ENCODE measurements around the gene SDF2. TPM values are rescaled to one million over a fixed set of nuclear protein-coding genes. Genes with fewer than 3 reads are reported as not detected.

The SDF2 gene
- total and polyA plus RNA-seq, 2 experiments from 2014 or later: 32.5 to 54.6 TPM

DNA sequence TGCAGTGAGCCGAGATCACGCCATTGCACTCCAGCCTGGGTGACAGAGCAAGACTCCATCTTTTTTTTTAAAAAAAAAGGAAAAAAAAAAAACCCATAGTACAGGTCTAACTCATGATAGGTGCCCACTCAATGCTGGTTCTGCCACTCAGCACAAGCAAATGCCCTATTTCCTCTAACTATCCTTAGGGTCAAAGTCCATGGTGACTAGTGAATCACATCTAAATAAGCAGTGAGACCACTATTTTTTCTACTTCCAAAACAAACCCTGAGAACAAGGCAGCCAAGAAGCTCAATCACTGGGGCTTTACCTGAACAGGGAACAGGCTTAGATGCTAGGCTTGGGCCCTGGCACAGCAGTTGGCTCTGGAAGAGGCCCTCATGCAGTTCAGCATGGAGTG is 20.1 kb downstream of the SDF2 start:
- peaks cover 19% of the 10 kb centered on the region for H3K4me1 Mint-ChIP-seq
- ATAC-seq: no peak

DNA sequence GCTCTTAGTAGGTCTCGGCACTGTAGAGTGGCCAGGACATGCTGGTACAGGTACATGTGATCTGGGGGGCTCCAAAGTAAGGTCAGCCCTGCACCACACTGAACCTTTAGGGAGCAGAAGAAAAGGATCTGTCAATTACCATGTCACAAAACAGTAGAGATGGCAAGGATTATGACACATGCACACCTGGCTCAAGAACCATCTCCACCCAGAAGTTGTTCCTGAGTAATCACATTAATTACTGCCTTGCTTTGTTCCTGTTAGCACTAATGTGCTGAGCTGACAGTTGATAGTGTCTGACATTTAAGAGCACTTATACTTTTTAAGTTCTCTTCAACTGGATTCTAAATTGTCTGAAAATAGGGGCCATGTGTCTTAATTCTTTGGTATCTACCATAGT is 26.2 kb downstream of the SDF2 start:
- Mint-ChIP-seq H3K9me3 (no peaks in the 10 kb centered on the region), H3K27me3 (ENCODE audit: insufficient read depth, low read depth, poor library complexity) (peaks cover 1% of the 10 kb centered on the region), H3K4me3 (no peak overlapping the region), H3K27ac (no peak overlapping the region), H3K4me1 (no peaks in the 10 kb centered on the region; the same call in 2 of the 3 replicates), H3K36me3 (ENCODE audit: low read depth) (peaks cover 96% of the 10 kb centered on the region)
- DNase-seq (ENCODE audit: low spot score) (no peak), ATAC-seq (no peak)
- Histone ChIP-seq H3K4me2 (no peak overlapping the region), H3K9me2 (ENCODE audit: insufficient read depth) (no peaks in the 10 kb centered on the region), H3K79me2 (replicated peaks; ENCODE audit: insufficient read depth) (peaks cover 40% of the 10 kb centered on the region), H3K4me3 (no peak overlapping the region), H3K27me3 (ENCODE audit: insufficient read depth) (no peaks in the 10 kb centered on the region), H3F3A (replicated peaks; ENCODE audit: low read depth) (0 out of 2 replicates have a peak, but pooled peaks cover 15% of the 10 kb centered on the region), H3K27ac (ENCODE audit: low read depth) (no peak overlapping the region), H4K20me1 (replicated peaks; ENCODE audit: insufficient read depth) (peaks cover 39% of the 10 kb centered on the region), H3K36me3 (ENCODE audit: insufficient read depth) (peaks cover 83% of the 10 kb centered on the region), H2AFZ (no peak overlapping the region), H3K4me1 (ENCODE audit: insufficient read depth) (no peaks in the 10 kb centered on the region)
- no peak for TF ChIP-seq ZNF331 (CRISPR knock-in tag; IDR thresholded peaks at IDR 0.05; ENCODE audit: low read depth)
- TF ChIP-seq, protein P1, sequence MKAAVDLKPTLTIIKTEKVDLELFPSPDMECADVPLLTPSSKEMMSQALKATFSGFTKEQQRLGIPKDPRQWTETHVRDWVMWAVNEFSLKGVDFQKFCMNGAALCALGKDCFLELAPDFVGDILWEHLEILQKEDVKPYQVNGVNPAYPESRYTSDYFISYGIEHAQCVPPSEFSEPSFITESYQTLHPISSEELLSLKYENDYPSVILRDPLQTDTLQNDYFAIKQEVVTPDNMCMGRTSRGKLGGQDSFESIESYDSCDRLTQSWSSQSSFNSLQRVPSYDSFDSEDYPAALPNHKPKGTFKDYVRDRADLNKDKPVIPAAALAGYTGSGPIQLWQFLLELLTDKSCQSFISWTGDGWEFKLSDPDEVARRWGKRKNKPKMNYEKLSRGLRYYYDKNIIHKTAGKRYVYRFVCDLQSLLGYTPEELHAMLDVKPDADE (IDR thresholded peaks at IDR 0.05): no peak
- TF ChIP-seq EZH2 (IDR thresholded peaks at IDR 0.05; ENCODE audit: low read depth, unreplicated experiment): no peak
- TF ChIP-seq POLR2AphosphoS5 (IDR thresholded peaks at IDR 0.05; ENCODE audit: low read depth): no peak
- TF ChIP-seq ZNF114 (CRISPR knock-in tag; IDR thresholded peaks at IDR 0.05): no peak
- TF ChIP-seq, protein P2, sequence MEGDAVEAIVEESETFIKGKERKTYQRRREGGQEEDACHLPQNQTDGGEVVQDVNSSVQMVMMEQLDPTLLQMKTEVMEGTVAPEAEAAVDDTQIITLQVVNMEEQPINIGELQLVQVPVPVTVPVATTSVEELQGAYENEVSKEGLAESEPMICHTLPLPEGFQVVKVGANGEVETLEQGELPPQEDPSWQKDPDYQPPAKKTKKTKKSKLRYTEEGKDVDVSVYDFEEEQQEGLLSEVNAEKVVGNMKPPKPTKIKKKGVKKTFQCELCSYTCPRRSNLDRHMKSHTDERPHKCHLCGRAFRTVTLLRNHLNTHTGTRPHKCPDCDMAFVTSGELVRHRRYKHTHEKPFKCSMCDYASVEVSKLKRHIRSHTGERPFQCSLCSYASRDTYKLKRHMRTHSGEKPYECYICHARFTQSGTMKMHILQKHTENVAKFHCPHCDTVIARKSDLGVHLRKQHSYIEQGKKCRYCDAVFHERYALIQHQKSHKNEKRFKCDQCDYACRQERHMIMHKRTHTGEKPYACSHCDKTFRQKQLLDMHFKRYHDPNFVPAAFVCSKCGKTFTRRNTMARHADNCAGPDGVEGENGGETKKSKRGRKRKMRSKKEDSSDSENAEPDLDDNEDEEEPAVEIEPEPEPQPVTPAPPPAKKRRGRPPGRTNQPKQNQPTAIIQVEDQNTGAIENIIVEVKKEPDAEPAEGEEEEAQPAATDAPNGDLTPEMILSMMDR (conservative IDR thresholded peaks at IDR 0.05; ENCODE audit: low read depth in 2 of 2): no peak
- no peak for TF ChIP-seq JUNB (IDR thresholded peaks at IDR 0.05; ENCODE audit: unreplicated experiment)

More for the DNA sequence above, 20.1 kb downstream of the SDF2 start:
- H3K36me3 ChIP-seq (ENCODE audit: insufficient read depth): peaks cover 65% of the 10 kb centered on the region
- H3K27me3 ChIP-seq (ENCODE audit: insufficient read depth): no peaks in the 10 kb centered on the region
- H4K20me1 ChIP-seq (replicated peaks; ENCODE audit: insufficient read depth): peaks cover 34% of the 10 kb centered on the region
- peaks cover 79% of the 10 kb centered on the region for H3K36me3 Mint-ChIP-seq (ENCODE audit: low read depth)
- no peaks in the 10 kb centered on the region for H3K9me3 Mint-ChIP-seq
- H3K27ac Mint-ChIP-seq: no peak overlapping the region
- H3K79me2 ChIP-seq (replicated peaks; ENCODE audit: insufficient read depth): peaks cover 47% of the 10 kb centered on the region
- H3K4me2 ChIP-seq: no peak overlapping the region
- H3K27ac ChIP-seq (ENCODE audit: low read depth): no peak overlapping the region
- no peak for DNase-seq (ENCODE audit: low spot score)
- H3K27me3 Mint-ChIP-seq (ENCODE audit: insufficient read depth, low read depth, poor library complexity): peaks cover 11% of the 10 kb centered on the region
- H3K4me3 ChIP-seq: no peak overlapping the region
- H3K4me3 Mint-ChIP-seq: no peak overlapping the region
- no peaks in the 10 kb centered on the region for H3K9me2 ChIP-seq (ENCODE audit: insufficient read depth)
- TF ChIP-seq STAT1 (IDR thresholded peaks at IDR 0.05; ENCODE audit: unreplicated experiment): no peak
- no peak for TF ChIP-seq CREB1 (CRISPR knock-in tag; IDR thresholded peaks at IDR 0.05; ENCODE audit: low read depth)
- TF ChIP-seq, protein P3, sequence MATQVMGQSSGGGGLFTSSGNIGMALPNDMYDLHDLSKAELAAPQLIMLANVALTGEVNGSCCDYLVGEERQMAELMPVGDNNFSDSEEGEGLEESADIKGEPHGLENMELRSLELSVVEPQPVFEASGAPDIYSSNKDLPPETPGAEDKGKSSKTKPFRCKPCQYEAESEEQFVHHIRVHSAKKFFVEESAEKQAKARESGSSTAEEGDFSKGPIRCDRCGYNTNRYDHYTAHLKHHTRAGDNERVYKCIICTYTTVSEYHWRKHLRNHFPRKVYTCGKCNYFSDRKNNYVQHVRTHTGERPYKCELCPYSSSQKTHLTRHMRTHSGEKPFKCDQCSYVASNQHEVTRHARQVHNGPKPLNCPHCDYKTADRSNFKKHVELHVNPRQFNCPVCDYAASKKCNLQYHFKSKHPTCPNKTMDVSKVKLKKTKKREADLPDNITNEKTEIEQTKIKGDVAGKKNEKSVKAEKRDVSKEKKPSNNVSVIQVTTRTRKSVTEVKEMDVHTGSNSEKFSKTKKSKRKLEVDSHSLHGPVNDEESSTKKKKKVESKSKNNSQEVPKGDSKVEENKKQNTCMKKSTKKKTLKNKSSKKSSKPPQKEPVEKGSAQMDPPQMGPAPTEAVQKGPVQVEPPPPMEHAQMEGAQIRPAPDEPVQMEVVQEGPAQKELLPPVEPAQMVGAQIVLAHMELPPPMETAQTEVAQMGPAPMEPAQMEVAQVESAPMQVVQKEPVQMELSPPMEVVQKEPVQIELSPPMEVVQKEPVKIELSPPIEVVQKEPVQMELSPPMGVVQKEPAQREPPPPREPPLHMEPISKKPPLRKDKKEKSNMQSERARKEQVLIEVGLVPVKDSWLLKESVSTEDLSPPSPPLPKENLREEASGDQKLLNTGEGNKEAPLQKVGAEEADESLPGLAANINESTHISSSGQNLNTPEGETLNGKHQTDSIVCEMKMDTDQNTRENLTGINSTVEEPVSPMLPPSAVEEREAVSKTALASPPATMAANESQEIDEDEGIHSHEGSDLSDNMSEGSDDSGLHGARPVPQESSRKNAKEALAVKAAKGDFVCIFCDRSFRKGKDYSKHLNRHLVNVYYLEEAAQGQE (IDR thresholded peaks at IDR 0.05; ENCODE audit: unreplicated experiment): no peak
- no peak for TF ChIP-seq POLR2AphosphoS5 (IDR thresholded peaks at IDR 0.05; ENCODE audit: low read depth)
- H3K4me1 ChIP-seq (ENCODE audit: insufficient read depth): peaks cover 11% of the 10 kb centered on the region; the same call in 1 of the 2 replicates
- H2AFZ ChIP-seq: no peak overlapping the region
- H3F3A ChIP-seq (replicated peaks; ENCODE audit: low read depth): peaks cover 25% of the 10 kb centered on the region; the same call in 1 of the 2 replicates

All from GM23338 (cell line).